ENCODE data around the gene HSPBAP1.

GRCh38 chr3:122719273-122719921 is 74.2 kb downstream of the HSPBAP1 start:
- TF ChIP-seq, protein P1, sequence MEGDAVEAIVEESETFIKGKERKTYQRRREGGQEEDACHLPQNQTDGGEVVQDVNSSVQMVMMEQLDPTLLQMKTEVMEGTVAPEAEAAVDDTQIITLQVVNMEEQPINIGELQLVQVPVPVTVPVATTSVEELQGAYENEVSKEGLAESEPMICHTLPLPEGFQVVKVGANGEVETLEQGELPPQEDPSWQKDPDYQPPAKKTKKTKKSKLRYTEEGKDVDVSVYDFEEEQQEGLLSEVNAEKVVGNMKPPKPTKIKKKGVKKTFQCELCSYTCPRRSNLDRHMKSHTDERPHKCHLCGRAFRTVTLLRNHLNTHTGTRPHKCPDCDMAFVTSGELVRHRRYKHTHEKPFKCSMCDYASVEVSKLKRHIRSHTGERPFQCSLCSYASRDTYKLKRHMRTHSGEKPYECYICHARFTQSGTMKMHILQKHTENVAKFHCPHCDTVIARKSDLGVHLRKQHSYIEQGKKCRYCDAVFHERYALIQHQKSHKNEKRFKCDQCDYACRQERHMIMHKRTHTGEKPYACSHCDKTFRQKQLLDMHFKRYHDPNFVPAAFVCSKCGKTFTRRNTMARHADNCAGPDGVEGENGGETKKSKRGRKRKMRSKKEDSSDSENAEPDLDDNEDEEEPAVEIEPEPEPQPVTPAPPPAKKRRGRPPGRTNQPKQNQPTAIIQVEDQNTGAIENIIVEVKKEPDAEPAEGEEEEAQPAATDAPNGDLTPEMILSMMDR (conservative IDR thresholded peaks at IDR 0.05; ENCODE audit: low read depth, low read length) = no peak
- no peak for TF ChIP-seq EZH2 (IDR thresholded peaks at IDR 0.05; ENCODE audit: borderline replicate concordance, low read depth, low read length, poor library complexity, severe bottlenecking)
